ENCODE measurements around the gene DBH.
"Not testable (repeated sequence)": the region's sequence is repeated elsewhere in the genome, so short reads cannot be mapped to it uniquely, and the experiment has no call there.

The DBH gene

GRCh38 chr9:133604856-133605255, 31.3 kb upstream of the DBH start:
- no peak for DNase-seq

DNA sequence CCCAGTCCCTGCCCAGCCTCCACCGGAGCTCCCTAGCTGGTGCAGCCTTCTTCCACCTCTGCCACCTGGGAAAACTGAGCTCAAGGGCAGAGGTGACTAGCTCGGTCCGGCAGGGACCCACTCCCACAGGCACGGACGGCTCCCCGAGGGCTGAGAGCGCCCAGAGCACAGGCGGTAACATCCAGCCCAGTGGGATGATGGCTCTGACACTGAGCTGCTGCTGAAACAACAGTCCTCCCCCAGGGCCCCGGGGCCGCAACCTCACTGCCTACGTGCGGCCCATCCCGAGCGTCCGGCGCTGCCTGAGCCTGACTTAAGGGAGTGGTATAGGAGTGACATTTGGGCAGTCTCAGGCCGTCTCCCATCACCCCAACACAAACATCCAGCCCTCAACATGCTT, 30.7 kb upstream of the DBH start:
- no peak for DNase-seq

DNA sequence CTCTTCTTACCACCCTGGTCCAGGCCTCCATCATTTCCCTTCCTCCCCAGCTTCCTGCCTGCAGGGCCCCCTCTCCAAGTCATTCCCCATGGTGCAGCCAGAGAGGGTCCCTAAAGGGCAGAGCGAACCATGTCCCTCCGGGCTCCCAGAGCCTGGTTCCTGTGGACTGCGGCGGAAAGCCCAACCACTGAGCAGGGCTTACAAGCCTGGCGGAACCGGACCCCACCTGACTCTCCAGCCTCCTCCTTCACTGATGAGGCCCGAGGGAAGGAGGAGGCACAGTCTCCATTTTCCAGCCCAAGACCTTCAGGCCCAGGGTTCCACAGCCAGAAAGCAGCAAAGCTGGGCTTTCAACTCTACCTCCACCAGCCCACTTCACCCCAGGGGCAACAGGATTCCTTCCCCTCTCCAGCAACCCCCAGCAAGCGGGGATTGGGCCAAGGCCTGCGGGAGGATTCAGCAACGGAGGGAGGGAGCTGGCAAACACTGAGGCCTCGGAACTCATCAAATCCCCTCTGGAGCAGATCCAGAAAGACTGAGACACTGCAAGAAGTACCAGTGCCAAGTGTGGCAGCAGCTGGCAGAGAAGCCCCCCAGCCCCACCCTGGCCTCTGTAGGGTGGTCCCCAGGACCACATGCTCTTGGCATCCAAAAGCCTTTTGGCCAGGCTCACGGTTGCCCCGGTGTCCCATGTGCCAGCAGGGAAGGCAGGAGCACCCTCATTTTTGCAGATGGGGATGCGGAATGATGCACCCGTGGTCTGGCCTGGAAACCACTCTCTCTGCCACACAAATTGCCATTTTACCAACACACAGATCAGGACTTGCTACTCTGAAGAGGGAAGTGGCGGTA, 30.1 kb upstream of the DBH start:
- DNase-seq = no peak

- no peak for DNase-seq
Measured at GRCh38 chr9:133606708-133607025, 29.5 kb upstream of the DBH start.

DNA sequence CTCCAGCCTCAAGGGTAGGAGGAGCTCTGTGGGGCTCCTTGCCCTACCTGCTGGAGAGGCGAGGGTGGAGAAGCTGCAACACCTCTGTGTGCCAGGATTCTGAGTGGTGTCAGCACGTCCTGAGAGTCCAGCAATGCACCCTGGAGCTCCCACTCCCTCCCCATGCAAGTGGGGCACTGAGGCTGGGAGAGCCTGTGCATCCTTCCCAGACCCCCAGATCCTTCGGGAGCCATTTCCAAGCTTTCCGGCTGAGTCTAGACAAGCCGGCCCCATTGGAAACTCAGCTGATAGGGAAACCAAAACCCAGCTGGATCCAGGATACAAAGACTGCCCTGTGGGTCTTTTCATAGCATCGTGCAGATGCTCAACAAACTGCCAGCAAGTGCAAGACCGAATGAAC, 28.8 kb upstream of the DBH start:
- no peak for DNase-seq

- no peak for DNase-seq
Measured at GRCh38 chr9:133607976-133608375, 28.2 kb upstream of the DBH start.

GRCh38 chr9:133608382-133608781, 27.8 kb upstream of the DBH start:
- DNase-seq = no peak

DNA sequence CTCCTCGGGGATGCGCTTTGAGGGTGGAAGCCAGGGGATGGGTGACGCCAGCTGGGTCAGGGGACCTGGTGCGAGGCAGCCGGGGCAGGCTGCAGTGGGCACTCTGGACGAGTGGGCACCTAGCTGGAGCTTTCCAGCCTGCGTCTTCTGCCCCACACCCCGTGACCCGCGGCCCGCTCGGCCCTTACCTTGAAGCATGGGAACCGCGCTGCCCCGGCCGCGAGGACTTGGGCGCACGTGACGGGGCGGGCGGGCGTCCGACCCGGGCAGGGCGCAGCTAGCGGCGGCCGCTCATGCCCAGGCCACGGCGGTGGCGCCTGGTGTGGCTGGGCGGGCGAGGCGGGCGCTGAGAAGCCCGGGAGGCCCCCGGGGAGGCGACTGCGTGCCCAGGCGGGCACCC, 27.3 kb upstream of the DBH start:
- DNase-seq = no peak

DNA sequence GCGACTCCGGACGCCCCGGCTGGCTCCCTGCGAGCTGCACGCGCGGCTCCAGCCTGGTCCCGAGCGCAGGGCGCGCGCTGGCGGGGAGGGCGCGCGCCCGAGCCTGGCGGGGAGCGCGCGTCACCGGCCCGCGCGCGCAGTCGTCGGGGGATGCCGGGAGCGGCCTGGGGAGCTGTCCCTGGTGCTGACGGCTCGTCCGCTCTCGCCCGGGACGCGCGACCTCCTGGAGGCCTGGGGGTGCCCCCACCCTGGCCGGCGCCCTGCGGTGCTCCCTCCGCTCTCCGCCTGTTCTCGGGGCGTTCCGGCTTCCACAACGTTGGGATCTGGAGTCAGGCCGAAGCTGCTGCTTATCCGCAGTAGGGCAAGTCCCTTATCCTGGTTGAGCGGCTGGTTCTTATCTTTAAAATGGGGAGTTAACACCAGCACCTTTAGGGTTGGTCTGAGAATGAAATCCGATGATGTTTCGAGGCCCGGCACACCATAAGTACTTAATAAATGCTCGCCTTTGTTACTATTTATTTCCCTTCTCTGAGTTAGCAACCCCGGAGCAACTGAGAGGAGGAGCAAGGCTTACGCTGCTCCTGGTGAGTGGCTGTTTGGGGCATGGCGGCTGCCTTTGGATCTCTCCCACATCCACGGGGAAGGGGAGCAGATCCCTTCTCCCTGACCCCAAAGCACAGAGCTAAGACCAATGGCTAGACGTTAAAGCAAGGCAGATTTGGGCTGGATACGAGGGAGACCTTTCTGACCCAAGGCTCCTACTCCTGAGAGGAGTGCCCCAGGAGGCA, 26.7 kb upstream of the DBH start, which contains the start of gene FAM163B:
TSS of gene FAM163B (minus strand) at position 79 of the 788 bp plus-strand sequence. CDS start 29,166 bp downstream, outside the sequence.
- DNase-seq = peak; percentile 6

DNA sequence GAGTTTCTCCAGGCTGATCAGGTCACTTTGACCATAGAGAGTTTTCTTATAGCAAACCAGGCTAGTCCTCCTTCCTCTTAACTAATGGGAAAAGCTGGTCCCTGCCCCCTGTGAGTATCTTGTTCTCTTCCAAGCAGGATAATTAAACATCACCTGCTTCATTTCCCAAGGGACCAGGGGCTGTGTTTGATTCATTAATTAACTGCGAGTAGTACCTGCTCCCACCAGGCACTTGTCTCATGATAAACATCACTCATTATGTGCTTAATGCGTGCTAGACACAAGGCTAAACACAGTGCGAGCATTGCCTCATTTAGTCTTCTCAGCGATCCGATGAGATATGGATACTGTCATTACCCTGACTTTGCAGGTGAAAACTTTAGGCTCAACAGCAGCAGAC, 25.3 kb upstream of the DBH start:
- DNase-seq = no peak

DNA sequence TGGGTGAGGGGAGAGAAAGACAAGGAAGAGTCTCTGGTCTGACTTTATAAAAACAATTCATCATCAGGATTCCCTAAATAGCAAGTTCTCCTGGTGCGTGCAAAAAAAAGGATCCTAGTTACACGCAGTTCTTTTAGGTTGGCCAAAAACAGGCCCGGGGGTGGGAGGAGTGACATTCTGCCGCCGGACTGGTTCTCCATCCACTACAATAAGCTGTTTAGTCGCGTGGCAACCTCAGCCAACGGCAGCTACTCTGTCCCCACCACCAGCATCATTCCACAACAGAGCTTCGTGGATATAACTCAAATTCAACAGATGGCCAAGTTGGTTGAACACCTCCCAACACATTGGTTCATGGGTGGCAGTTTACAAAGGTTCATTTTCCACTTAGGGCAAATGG, 24.1 kb upstream of the DBH start:
- DNase-seq = no peak

GRCh38 chr9:133612816-133613215, 23.3 kb upstream of the DBH start:
- DNase-seq = no peak

DNA sequence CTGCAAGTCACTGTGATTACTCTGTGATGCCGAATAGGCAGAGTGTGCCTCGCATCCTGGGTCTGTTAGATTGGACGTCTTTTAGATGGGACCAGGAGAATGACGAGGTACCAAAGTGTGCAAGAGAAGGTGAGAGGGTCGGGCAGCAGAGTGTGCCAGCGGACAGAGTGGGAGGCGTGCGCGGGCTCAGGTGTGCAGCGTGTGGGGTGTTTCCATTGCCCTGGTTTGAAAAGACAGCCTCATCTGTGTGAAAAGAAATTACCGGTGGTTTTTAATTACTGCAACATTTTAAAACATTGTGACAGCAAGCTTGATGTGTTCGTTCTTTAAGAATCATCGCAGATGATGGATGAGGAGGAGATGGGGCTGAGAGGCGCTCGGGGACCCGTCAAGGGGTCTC, 22.7 kb upstream of the DBH start:
- no peak for DNase-seq

GRCh38 chr9:133614056-133614455, 22.1 kb upstream of the DBH start:
- no peak for DNase-seq

GRCh38 chr9:133614678-133615077, 21.5 kb upstream of the DBH start:
- no peak for DNase-seq

- no peak for DNase-seq
Measured at GRCh38 chr9:133615186-133615585, 21.0 kb upstream of the DBH start.

DNA sequence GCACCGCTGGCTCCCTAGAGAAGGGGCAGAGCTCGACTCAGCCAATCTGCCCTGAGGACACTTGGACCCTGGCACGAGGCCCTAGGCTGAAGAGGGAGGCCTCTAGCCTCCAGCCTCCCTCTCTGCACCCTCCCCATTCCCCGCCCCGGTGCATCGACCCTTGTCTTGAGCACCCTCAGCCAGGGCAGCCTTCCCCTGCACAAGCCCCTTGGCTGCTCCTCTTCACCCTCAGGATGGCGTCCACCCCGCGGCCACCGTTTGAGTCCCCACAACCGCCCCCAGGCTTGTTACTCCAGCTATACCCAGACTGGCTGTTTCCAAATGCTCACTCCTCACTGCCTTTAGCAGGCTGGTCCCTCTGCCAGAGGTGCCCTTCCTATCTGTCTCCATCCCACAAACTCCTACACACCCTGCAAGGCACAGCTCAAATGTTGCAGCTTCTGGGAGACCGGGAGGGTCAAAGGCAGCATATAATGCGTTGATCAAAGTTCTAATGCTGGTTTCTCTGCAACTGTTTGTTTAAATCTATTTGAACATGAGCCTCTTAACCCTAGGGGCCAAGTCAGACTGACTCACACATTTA, 20.5 kb upstream of the DBH start:
- no peak for DNase-seq

GRCh38 chr9:133616643-133617405, 19.3 kb upstream of the DBH start:
- DNase-seq = no peak

- no peak for DNase-seq
Measured at GRCh38 chr9:133618726-133619125, 17.4 kb upstream of the DBH start.

- peak; percentile 41 for DNase-seq
Measured at GRCh38 chr9:133619791-133620190, 16.4 kb upstream of the DBH start.

GRCh38 chr9:133621725-133622267, 14.4 kb upstream of the DBH start:
- no peak for DNase-seq

DNA sequence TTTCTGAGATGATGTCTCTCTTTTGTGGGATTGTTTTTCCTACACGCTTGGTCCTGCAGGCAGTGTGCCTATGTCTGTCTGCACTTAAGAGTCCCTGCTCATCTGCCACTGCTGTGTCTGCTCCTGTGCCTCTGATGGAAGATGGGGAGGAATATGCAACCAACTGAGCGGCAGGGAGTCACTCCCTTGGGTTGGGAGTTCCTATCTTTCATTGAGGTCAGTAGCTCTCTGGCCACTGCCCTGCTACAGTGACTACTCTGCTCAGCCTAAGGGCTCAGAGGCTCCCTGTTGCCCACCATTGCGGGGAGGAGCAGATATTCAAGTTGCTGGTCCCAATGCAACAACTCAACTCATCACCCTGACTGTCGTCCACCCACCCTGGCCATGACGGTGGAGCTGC, 13.6 kb upstream of the DBH start:
- DNase-seq = no peak

DNA sequence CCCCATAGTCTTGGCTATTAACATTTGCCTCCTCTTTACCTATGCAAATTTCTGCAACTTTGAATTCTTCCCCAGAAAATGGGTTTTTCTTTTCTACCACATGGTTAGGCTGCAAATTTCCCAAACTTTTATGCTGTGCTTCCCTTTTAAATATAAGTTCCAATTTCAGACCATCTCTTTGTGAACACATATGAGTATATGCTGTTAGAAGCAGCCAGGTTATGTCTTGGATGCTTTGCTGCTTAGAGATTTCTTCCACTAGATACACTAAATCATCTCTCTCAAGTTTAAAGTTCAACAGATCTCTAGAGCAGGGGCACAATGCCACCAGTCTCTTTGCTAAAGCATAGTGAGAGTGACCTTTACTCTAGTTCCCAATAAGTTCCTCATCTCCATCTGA, 10.2 kb upstream of the DBH start:
- not testable (repeated sequence) for DNase-seq

Data from activated CD4-positive, alpha-beta T cell treated with anti-CD3 and anti-CD28 coated beads, Interleukin-2, Interleukin-6, amounts not matched to agents 100 ng/mL and 50 ng/mL, durations not matched to agents 16 hours and 8 hours (primary cell).